ENCODE results near the gene SYAP1.
"Not testable (repeated sequence)": the region's sequence is repeated elsewhere in the genome, so short reads cannot be mapped to it uniquely, and the experiment has no call there.

GRCh38 chrX:16716451-16716850, 3.0 kb upstream of the SYAP1 start:
- TF ChIP-seq POLR2A (IDR thresholded peaks at IDR 0.05; ENCODE audit: low read depth, low read length); TAF1 (IDR thresholded peaks at IDR 0.05; ENCODE audit: borderline replicate concordance, low read depth, low read length); POLR2AphosphoS5 (IDR thresholded peaks at IDR 0.05; ENCODE audit: low read depth, low read length): not testable (repeated sequence)
